GM19438 (cell line): ENCODE results near the gene BICDL2.

Experiments used
- ATAC-seq: cut with Tn5 transposase; IDR thresholded peaks from one replicate; pipeline ENCODE4 v1.9.1; 2021; ENCODE audit warnings: low read depth; ENCODE audit not compliant: unreplicated experiment

Gene BICDL2

DNA sequence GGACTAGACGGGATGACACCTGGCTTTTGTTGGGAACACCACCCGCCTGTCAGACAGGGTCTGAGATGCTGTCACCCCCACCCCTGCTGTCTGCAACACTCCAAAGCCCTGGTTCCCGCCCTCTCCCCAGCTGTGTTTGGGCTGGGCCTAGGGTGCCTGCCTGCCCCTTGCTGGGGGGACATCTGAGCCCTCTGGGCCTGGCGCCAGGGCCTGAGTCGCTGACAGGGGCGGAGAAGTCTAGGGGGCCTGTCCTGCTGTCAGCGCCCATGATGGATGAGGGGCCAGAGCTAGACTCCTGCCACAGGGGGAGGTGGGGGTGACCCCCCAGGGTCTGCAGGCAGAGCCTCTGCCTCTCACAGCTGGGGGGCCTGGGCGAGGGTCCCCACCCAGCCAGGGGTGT lies 48.9 kb downstream of the BICDL2 start:
- ATAC-seq = no peak

DNA sequence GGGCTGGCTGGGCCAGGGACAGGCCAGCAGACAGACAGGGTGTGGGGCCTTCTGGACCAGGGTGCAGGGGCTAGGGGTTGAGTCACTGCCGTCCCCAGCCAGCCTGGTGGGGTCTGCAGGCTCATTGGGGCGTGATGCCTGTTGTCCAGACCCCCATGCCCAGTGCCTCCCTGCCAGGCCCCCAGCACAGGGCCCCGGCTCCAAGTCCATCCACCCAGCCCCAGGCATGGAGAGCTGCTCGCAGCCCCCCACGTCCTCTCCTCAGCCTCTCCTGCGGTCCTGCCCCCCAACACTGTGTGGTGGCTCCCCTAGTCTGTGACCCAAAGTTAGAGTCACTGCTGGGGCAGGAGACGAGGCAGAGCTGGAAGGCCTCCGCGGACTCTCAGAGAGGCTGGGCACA lies 49.5 kb downstream of the BICDL2 start:
- no peak for ATAC-seq

GRCh38 chr16:2986623-2987188 lies 50.0 kb downstream of the BICDL2 start:
- ATAC-seq = no peak

DNA sequence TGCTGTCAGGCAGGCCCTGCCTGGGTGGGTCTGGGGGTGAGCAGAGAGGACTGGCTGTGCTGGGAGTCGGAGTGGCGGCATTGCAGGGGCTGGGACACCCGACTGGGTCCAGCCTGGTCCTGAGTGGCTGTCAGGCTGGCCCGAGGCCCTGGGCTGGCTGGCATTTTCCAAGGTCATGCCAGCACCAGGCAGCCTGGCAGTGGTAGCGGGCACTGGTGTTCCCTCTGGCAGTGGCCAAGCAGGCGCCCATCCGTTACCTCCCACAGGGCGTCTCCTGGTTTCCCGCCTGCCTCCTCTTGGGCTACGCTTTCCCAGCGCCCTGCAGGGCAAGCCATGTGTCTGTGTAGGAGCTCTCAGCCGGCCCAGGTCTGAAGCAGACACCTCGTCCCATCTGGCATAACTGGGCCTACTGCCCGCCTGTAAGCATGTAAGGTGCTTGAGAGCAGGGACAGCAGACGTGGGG lies 50.8 kb downstream of the BICDL2 start:
- ATAC-seq = no peak

GRCh38 chr16:2985462-2985861 lies 51.3 kb downstream of the BICDL2 start:
- no peak for ATAC-seq

- no peak for ATAC-seq
Measured at GRCh38 chr16:2983706-2984136, 53.0 kb downstream of the BICDL2 start.

DNA sequence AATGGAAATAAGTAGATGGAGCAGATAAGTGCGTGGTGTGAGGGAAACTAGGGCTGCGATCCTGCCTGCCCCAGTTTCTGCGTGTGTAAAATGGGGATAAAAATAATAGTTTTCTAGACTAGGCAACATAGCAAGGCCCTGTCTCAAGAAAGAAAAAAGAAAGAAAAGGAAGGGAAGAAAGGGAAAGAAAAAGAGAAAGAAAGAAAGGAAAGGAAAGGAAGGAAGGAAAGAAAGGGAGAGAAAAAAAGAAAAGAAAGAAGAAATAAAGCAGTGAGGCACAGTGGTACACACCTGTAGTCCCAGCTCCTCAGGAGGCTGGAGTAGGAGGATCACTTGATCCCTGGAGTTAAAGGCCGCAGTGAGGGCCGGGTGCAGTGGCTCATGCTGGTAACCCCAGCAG lies 54.3 kb downstream of the BICDL2 start:
- ATAC-seq = no peak

DNA sequence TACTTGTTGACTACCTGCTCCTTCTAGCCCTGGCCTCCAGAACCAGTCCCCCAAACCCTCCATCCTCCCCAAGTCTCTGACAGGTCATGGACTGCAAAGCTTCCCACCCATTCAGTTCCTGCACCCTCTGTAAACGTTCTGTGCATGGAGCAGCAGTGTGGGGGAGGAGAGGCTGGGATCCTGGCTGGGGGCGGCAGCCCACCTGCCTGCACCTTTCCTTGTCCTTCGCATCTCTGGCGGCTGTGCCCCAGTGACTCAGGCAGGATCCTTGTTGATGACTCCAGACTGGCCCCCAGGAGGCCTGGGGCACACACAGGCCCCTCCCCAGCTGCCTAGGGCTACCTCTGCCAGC lies 54.9 kb downstream of the BICDL2 start:
- no peak for ATAC-seq

GRCh38 chr16:2981177-2981898 lies 55.4 kb downstream of the BICDL2 start:
- ATAC-seq = no peak

- ATAC-seq = peak; percentile 56
Measured at GRCh38 chr16:2980227-2981176, 56.2 kb downstream of the BICDL2 start, which contains the start of gene PKMYT1. TSS of gene PKMYT1 (minus strand) at chr16:2980446. CDS start at chr16:2979657, 789 bp downstream.

GRCh38 chr16:2979669-2980226 lies 57.0 kb downstream of the BICDL2 start:
- ATAC-seq = no peak
